PC-9 (cell line): ENCODE data around the gene CBX7. TPM values are rescaled to one million over a fixed set of nuclear protein-coding genes. Genes with fewer than 3 reads are reported as not detected.

Source experiments
- BruUV-seq: library from RNA; stranded (reverse); fragments of 400-500 nt; replicated peaks from 2 replicates; lab custom pipeline; 2021; lab: Mats Ljungman, UMichigan
- CTCF ChIA-PET: fragments of 300-600 bp; sonication (Branson Sonifier 250); formaldehyde crosslinking; loops from one replicate; lab custom pipeline; 2022; ENCODE audit warnings: antibody characterized with exemption; lab: Charles Lee
- POLR2A ChIA-PET: fragments of 300-600 bp; sonication (Branson Sonifier 250); formaldehyde crosslinking; loops from one replicate; lab custom pipeline; 2022; ENCODE audit warnings: antibody characterized with exemption; ENCODE audit not compliant: unreplicated experiment; lab: Charles Lee
- DNase-seq, 2 experiments: peaks; one replicate each; pipeline versions ENCODE4 v3.0.0 to v3.0.0-alpha.2; 2015 to 2022; ENCODE audit warnings: mixed read lengths in 1 of 2
- H2AFZ ChIP-seq: fragments of 200-600 bp; sonication (generic); 2 replicates; pipeline ENCODE4 v1.8.1; 2017; ENCODE audit warnings: antibody characterized with exemption
- H3F3A ChIP-seq: fragments of 200-600 bp; sonication (generic); 2 replicates; pipeline ENCODE4 v1.8.1; 2017; ENCODE audit warnings: antibody characterized with exemption, mild to moderate bottlenecking, low read depth; ENCODE audit not compliant: insufficient read depth
- H3K27ac ChIP-seq: fragments of 200-600 bp; sonication (generic); 2 replicates; pipeline ENCODE4 v1.6.1; 2016; ENCODE audit warnings: mixed run types
- H3K27me3 ChIP-seq: fragments of 200-600 bp; sonication (generic); 2 replicates; pipeline ENCODE4 v1.6.1; 2016; ENCODE audit warnings: low read depth, mixed run types; ENCODE audit not compliant: insufficient read depth
- H3K36me3 ChIP-seq: fragments of 200-600 bp; sonication (generic); 2 replicates; pipeline ENCODE4 v1.6.1; 2016; ENCODE audit warnings: low read depth, mixed run types
- H3K4me1 ChIP-seq: fragments of 200-600 bp; sonication (generic); replicated peaks from 2 replicates; pipeline ENCODE4 v1.6.1; 2016; ENCODE audit warnings: mixed run types; ENCODE audit not compliant: insufficient read depth
- H3K4me2 ChIP-seq: fragments of 200-600 bp; sonication (generic); 2 replicates; pipeline ENCODE4 v1.6.1; 2017; ENCODE audit warnings: mixed run types
- H3K4me3 ChIP-seq: fragments of 200-600 bp; sonication (generic); 2 replicates; pipeline ENCODE4 v1.6.1; 2016; ENCODE audit warnings: mixed run types
- H3K79me2 ChIP-seq: fragments of 200-600 bp; sonication (generic); 2 replicates; pipeline ENCODE4 v1.6.1; 2017; ENCODE audit warnings: low read depth, mixed run types
- H3K9me2 ChIP-seq: fragments of 200-600 bp; sonication (generic); 2 replicates; pipeline ENCODE4 v1.8.1; 2017; ENCODE audit warnings: mild to moderate bottlenecking; ENCODE audit not compliant: insufficient read depth
- H3K9me3 ChIP-seq: fragments of 200-600 bp; sonication (generic); 2 replicates; pipeline ENCODE4 v1.8.1; 2016; ENCODE audit warnings: low read depth; ENCODE audit not compliant: insufficient read depth
- H4K20me1 ChIP-seq: fragments of 200-600 bp; sonication (generic); 2 replicates; pipeline ENCODE4 v1.8.1; 2017; ENCODE audit not compliant: insufficient read depth
- EZH2 ChIP-seq: fragments of 200-600 bp; sonication (generic); IDR thresholded peaks from 2 replicates; pipeline ENCODE4 v1.8.0; 2017; ENCODE audit warnings: antibody characterized with exemption, low read depth
- intact Hi-C: fragments of 100-400 bp; cut with micrococcal nuclease; formaldehyde crosslinking; loops from one replicate; pipeline ENCODE4 v1.10.0; 2022; ENCODE audit not compliant: unreplicated experiment
- total RNA-seq: library from RNA; stranded (reverse); gene quantifications from 2 replicates; pipeline ENCODE4 v1.2.3, GENCODE V29; 2021
- TF ChIP-seq, protein P1 (sequence below): fragments of 200-600 bp; sonication (generic); conservative IDR thresholded peaks from 2 replicates; pipeline ENCODE4 v1.6.1; 2017; ENCODE audit warnings: mixed run types, antibody characterized with exemption, mild to moderate bottlenecking, moderate library complexity

CBX7 gene
- total RNA-seq, 1 experiment from 2014 or later: 29.1 TPM

GRCh38 chr22:39146256-39147101 is 6.0 kb downstream of the CBX7 start:
- BruUV-seq: no TSS peak
- Histone ChIP-seq H3K36me3 (no peaks in the 10 kb centered on the region), H3K27me3 (no peaks in the 10 kb centered on the region), H3K9me2 (no peaks in the 10 kb centered on the region), H3K9me3 (no peaks in the 10 kb centered on the region), H4K20me1 (no peaks in the 10 kb centered on the region), H3K4me3 (peak overlapping the region; percentile 98; the same call in 1 of the 2 replicates), H3K4me1 (peaks cover 22% of the 10 kb centered on the region), H3K4me2 (peak overlapping the region; percentile 97), H3F3A (peaks cover 52% of the 10 kb centered on the region; the same call in 1 of the 2 replicates), H3K27ac (peak overlapping the region; percentile 8; the same call in 1 of the 2 replicates), H3K79me2 (0 out of 2 replicates have a peak, but pooled peaks cover 3% of the 10 kb centered on the region), H2AFZ (no peak overlapping the region)
- no peak for TF ChIP-seq EZH2
- TF ChIP-seq, protein P1, sequence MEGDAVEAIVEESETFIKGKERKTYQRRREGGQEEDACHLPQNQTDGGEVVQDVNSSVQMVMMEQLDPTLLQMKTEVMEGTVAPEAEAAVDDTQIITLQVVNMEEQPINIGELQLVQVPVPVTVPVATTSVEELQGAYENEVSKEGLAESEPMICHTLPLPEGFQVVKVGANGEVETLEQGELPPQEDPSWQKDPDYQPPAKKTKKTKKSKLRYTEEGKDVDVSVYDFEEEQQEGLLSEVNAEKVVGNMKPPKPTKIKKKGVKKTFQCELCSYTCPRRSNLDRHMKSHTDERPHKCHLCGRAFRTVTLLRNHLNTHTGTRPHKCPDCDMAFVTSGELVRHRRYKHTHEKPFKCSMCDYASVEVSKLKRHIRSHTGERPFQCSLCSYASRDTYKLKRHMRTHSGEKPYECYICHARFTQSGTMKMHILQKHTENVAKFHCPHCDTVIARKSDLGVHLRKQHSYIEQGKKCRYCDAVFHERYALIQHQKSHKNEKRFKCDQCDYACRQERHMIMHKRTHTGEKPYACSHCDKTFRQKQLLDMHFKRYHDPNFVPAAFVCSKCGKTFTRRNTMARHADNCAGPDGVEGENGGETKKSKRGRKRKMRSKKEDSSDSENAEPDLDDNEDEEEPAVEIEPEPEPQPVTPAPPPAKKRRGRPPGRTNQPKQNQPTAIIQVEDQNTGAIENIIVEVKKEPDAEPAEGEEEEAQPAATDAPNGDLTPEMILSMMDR: no peak
- intact Hi-C loops: no loop called here
- ChIA-PET CTCF (no interaction called here), POLR2A (no interaction called here)
- no peak for DNase-seq

DNA sequence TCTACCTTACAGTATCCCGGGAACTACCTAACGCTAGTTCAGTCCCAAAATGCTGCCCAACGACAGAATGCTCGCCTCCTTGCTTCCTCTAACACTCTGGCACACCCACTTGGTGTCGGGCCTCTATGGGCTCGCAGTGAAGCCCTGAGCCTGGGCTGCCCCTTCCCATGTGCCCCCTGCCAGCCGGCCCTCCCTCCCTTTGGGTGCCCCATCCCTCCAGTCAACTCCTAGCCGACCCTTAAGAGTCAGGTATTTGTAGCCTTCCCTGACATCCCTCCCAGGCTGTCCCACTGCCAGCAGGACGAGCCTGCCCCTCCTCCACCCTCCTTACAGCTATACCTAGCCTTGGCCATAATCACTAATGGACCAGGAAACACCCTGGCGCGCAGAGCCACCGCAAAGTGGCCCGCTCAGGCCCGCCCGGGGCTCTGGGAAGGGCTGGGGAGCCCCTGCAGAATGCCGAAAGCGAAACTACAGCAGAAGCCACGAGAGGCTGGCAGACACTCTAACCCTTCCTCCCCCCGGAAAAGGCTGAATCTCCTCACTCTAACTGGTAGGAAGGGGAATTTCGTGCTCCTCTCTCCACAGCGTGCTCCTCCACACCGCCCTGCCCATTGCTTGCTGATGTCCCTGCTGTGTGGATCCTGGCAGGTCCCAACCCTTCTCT is 8.2 kb downstream of the CBX7 start:
- Histone ChIP-seq H3K79me2 (no peaks in the 10 kb centered on the region), H3K4me2 (peak overlapping the region; percentile 97), H2AFZ (no peak overlapping the region), H3K27ac (no peak overlapping the region), H3K9me2 (no peaks in the 10 kb centered on the region), H3K27me3 (no peaks in the 10 kb centered on the region), H4K20me1 (no peaks in the 10 kb centered on the region), H3K36me3 (no peaks in the 10 kb centered on the region), H3K4me1 (peaks cover 15% of the 10 kb centered on the region), H3K9me3 (no peaks in the 10 kb centered on the region), H3F3A (peaks cover 36% of the 10 kb centered on the region; the same call in 1 of the 2 replicates), H3K4me3 (peak overlapping the region; percentile 98)
- peak in 1 of 2 experiments; percentile 51 for DNase-seq
- ChIA-PET POLR2A (no interaction called here), CTCF (no interaction called here)
- intact Hi-C loops: no loop called here
- TF ChIP-seq EZH2: no peak
- TF ChIP-seq, protein P1: no peak
- BruUV-seq: no TSS peak

- no peaks in the 10 kb centered on the region for H3K27me3 ChIP-seq
- H3K9me3 ChIP-seq: no peaks in the 10 kb centered on the region
- TF ChIP-seq, protein P1: no peak
- no peak for TF ChIP-seq EZH2
- POLR2A ChIA-PET: no interaction called here
- no TSS peak for BruUV-seq
- H3K27ac ChIP-seq: no peak overlapping the region
- H3K36me3 ChIP-seq: no peaks in the 10 kb centered on the region
- peaks cover 15% of the 10 kb centered on the region for H3K4me1 ChIP-seq
- no peaks in the 10 kb centered on the region for H4K20me1 ChIP-seq
- H3K79me2 ChIP-seq: no peaks in the 10 kb centered on the region
- H3F3A ChIP-seq: peaks cover 25% of the 10 kb centered on the region; the same call in 1 of the 2 replicates
- no peak overlapping the region for H2AFZ ChIP-seq
- H3K9me2 ChIP-seq: no peaks in the 10 kb centered on the region
- H3K4me3 ChIP-seq: no peak overlapping the region
- no peak for DNase-seq
- no peak overlapping the region for H3K4me2 ChIP-seq
- intact Hi-C loops: no loop called here
- CTCF ChIA-PET: no interaction called here
These were observed 10.3 kb downstream of the CBX7 start for GRCh38 chr22:39142088-39142680.
